Suprapubic skin (tissue), 4 donors: Measurements from ENCODE around the gene TMEM139. TPM values are rescaled to one million over a fixed set of nuclear protein-coding genes. Genes with fewer than 3 reads are reported as not detected.
A peak's percentile ranks its signal among the peaks of the same experiment; 100 is the strongest.

Experiments
- DNase-seq, 2 donors: peaks; one replicate each; pipeline ENCODE4 v3.0.0-alpha.2; 2019; ENCODE audit warnings: low spot score in 2 of 2
- H3K27ac ChIP-seq: fragments of 200-600 bp; sonication (generic); one replicate; pipeline ENCODE4 v1.5.1; 2019
- H3K27me3 ChIP-seq: fragments of 200-600 bp; sonication (generic); one replicate; pipeline ENCODE4 v1.5.1; 2019
- H3K36me3 ChIP-seq: fragments of 200-600 bp; sonication (generic); one replicate; pipeline ENCODE4 v1.5.1; 2019
- H3K4me1 ChIP-seq: fragments of 200-600 bp; sonication (generic); one replicate; pipeline ENCODE4 v1.5.1; 2019
- H3K4me3 ChIP-seq: fragments of 200-600 bp; sonication (generic); one replicate; pipeline ENCODE4 v1.5.1; 2019; ENCODE audit warnings: mild to moderate bottlenecking
- H3K9me3 ChIP-seq: fragments of 200-600 bp; sonication (generic); one replicate; pipeline ENCODE4 v1.5.1; 2019
- EP300 ChIP-seq: sonication (generic); formaldehyde crosslinking; IDR thresholded peaks from one replicate; pipeline ENCODE4 v1.6.1; 2017; ENCODE audit warnings: antibody characterized with exemption
- POLR2A ChIP-seq, 2 donors: fragments of 450-650 bp; IDR thresholded peaks; one replicate each; pipeline ENCODE4 v1.6.1; 2017; ENCODE audit warnings: antibody characterized with exemption in 2 of 2, mild to moderate bottlenecking in 2 of 2, moderate library complexity in 2 of 2
- POLR2AphosphoS5 ChIP-seq, 3 donors: sonication (generic); formaldehyde crosslinking; IDR thresholded peaks; one replicate each; pipeline ENCODE4 v1.6.1; 2017; ENCODE audit warnings: antibody characterized with exemption in 3 of 3
- WGBS: methylation state at CpG from one replicate; pipeline ENCODE4 v1.1.5; 2018; 5-methylcytosine and 5-hydroxymethylcytosine counted together
- total RNA-seq, 4 donors: library from RNA; depleted of rRNA; stranded (reverse); fragments of >200 nt; gene quantifications; one replicate each; pipeline ENCODE4 v1.1.0, GENCODE V29; 2016
- TF ChIP-seq, protein P1 (sequence below), 2 donors: fragments of 200-600 bp in 1 of 2; fragments of 450-650 bp in 1 of 2; sonication (generic) in 1 of 2; IDR thresholded peaks; one replicate each; pipeline ENCODE4 v1.5.1; 2016 to 2019; ENCODE audit warnings: antibody characterized with exemption in 2 of 2, mild to moderate bottlenecking in 1 of 2, moderate library complexity in 1 of 2

The TMEM139 gene
- total RNA-seq, 4 donors from 2014 or later = 3.3 to 11.0 (median 8.1) TPM

DNA sequence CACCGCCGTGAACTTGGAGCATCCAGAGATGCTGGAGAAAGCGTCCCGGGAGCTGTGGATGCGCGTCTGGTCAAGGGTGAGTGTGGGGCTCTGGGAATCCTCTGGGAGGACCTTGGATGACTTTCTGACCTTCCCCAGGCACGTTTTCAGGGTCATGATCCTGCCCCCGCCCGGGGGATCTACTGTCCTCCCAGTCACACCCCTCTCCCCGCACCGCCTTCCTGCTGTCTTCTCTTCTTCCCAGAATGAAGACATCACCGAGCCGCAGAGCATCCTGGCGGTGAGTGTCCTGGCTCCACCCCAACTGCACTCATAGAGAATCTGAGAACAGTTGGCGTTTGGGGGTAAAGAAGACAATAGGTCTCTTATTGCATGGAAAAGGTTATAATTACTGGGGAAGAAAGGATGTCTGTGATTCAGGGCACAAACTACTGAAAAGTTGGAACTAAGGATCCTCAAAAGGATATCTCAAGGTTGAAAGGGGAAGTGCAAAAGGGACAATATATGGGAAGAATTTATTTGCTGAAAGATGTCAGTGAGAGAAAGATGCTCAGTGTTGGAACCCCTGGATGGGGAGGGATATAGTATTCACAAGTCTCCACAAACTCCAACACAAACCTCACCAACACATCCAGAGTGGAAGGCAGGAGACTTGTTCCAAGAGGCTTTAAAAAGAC lies 19.6 kb upstream of the TMEM139 start:
- no peak for TF ChIP-seq POLR2AphosphoS5 (IDR thresholded peaks at IDR 0.05)
- TF ChIP-seq, protein P1, sequence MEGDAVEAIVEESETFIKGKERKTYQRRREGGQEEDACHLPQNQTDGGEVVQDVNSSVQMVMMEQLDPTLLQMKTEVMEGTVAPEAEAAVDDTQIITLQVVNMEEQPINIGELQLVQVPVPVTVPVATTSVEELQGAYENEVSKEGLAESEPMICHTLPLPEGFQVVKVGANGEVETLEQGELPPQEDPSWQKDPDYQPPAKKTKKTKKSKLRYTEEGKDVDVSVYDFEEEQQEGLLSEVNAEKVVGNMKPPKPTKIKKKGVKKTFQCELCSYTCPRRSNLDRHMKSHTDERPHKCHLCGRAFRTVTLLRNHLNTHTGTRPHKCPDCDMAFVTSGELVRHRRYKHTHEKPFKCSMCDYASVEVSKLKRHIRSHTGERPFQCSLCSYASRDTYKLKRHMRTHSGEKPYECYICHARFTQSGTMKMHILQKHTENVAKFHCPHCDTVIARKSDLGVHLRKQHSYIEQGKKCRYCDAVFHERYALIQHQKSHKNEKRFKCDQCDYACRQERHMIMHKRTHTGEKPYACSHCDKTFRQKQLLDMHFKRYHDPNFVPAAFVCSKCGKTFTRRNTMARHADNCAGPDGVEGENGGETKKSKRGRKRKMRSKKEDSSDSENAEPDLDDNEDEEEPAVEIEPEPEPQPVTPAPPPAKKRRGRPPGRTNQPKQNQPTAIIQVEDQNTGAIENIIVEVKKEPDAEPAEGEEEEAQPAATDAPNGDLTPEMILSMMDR (IDR thresholded peaks at IDR 0.05) = no peak
- no peak for TF ChIP-seq POLR2A (IDR thresholded peaks at IDR 0.05)
- TF ChIP-seq EP300 = no peak
- peaks cover 33% of the 10 kb centered on the region for H3K36me3 ChIP-seq
- WGBS = 59% methylated on average over 15 of the region's 15 CpGs
- no peaks in the 10 kb centered on the region for H3K27me3 ChIP-seq
- H3K27ac ChIP-seq = peak overlapping the region; percentile 87
- H3K4me3 ChIP-seq = peak overlapping the region; percentile 88
- peaks cover 19% of the 10 kb centered on the region for H3K4me1 ChIP-seq
- no peak for DNase-seq
- no peaks in the 10 kb centered on the region for H3K9me3 ChIP-seq

DNA sequence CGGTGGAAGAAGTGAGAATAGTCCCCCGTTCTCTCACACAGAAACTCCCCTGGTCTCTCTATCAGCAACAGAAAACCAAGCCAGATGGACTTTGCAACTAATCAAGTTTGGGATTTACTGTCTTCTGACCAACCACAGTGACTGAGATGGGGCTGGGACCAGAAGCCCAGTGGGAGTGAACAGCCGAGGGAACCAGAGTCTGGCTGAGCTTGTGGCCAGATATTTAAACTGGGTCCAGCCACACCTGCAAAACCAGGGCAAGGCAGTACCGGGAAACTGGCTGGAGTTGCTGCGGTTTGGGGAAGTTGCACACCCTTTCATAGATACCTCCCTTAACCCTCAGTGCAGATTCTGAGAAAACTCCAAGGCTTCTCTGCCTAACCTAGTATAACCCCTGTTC lies 15.5 kb upstream of the TMEM139 start:
- Histone ChIP-seq H3K36me3 (peaks cover 36% of the 10 kb centered on the region), H3K4me3 (no peak overlapping the region), H3K9me3 (no peaks in the 10 kb centered on the region), H3K4me1 (peaks cover 10% of the 10 kb centered on the region), H3K27me3 (no peaks in the 10 kb centered on the region), H3K27ac (no peak overlapping the region)
- no peak for DNase-seq
- TF ChIP-seq POLR2A (IDR thresholded peaks at IDR 0.05) (no peak), POLR2AphosphoS5 (IDR thresholded peaks at IDR 0.05) (no peak), EP300 (no peak)
- TF ChIP-seq, protein P1 (IDR thresholded peaks at IDR 0.05) = no peak
- 69% methylated on average over 5 of the region's 5 CpGs for WGBS

DNA sequence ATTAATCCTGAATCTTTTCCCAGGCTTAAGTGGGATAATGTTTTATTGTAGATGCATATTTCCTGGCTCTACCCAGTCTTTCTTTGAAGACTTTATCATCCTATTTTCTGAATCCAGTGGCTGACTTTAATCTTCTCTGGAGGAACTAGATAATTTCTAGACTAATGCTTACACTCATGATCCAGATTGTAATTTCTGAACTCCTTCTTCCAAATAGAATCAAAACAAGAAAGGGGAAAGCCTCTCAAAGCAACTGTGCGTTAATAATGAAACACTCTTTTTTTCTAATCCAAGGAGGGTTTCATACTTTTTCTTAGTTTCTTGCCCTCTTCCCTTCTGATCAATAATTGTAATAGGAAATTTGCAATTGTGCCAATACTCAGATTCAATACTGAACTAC lies 13.5 kb upstream of the TMEM139 start:
- no peak for DNase-seq
- Histone ChIP-seq H3K9me3 (no peaks in the 10 kb centered on the region), H3K27ac (no peak overlapping the region), H3K27me3 (no peaks in the 10 kb centered on the region), H3K36me3 (peaks cover 36% of the 10 kb centered on the region), H3K4me1 (no peaks in the 10 kb centered on the region), H3K4me3 (no peak overlapping the region)
- WGBS = 90% methylated on average over 1 of the region's 1 CpG
- TF ChIP-seq EP300 = no peak
- TF ChIP-seq POLR2A (IDR thresholded peaks at IDR 0.05) = no peak
- no peak for TF ChIP-seq POLR2AphosphoS5 (IDR thresholded peaks at IDR 0.05)
- TF ChIP-seq, protein P1 (IDR thresholded peaks at IDR 0.05) = no peak

DNA sequence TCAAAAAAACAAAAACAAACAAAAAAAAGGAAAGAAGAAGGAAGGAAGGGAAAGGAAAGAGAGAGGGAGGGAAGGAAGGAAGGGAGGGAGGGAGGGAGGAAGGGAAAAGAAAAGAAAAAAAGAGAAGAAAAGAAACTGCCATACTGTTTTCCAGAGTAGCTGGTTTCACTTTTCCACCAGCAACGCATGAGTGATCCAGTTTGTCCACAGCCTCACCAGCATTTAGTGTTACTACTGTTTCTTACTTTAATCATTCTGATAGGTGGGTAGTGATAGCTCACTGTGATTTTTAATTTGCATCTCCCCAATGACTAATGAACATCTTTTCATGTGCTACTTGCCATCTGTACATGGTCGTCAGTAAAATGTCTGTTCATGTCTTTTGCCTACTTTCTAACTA lies 11.9 kb upstream of the TMEM139 start:
- DNase-seq = no peak
- H3K4me3 ChIP-seq = no peak overlapping the region
- H3K9me3 ChIP-seq = no peaks in the 10 kb centered on the region
- TF ChIP-seq POLR2A (IDR thresholded peaks at IDR 0.05) = no peak
- TF ChIP-seq, protein P1 (IDR thresholded peaks at IDR 0.05) = no peak
- peaks cover 25% of the 10 kb centered on the region for H3K36me3 ChIP-seq
- H3K27me3 ChIP-seq = no peaks in the 10 kb centered on the region
- H3K27ac ChIP-seq = no peak overlapping the region
- H3K4me1 ChIP-seq = no peaks in the 10 kb centered on the region
- 93% methylated on average over 2 of the region's 2 CpGs for WGBS

DNA sequence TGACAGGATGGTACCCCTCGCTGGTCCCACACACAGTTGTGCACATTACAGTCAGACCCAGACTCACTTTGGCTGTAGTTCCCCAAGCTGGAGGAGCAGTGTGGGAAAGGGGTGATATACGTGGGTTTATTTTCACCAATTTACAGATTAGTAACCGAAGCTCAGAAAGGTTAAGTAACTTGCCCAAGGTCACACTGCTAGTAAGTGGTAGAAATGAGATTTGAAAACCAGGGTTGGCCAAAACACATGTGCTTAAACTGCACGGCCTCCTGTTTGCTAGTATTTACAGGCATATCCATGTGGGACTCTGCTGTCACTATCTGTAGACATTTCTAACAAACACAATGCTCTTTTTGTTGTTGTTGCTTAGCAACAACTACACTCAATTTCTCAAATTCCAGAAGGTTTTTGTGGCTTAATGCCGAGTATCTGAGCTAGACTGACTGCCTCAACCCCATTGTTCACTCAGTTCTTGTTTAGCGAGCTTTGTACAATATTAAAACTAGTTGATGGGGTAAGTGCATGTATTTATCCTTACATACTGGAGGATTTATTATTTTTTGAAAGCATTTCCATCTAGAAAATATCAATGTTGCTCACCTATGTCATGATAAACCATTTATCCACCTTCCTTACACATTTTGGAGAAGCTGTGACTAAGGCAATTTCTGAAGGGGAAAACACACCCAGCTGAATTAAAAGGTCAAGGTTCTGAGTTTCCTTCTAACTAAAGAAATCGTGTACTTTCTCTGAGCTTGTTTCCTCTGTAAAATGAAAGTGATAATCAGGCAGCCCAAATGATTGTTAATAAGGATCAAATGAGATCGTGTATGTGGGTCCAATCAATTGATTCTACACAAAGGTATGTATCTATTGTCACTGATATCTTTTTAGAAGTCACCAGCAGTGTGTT lies 5.3 kb upstream of the TMEM139 start:
- no peak overlapping the region for H3K4me3 ChIP-seq
- peak overlapping the region; percentile 67 for H3K27ac ChIP-seq
- WGBS = 34% methylated on average over 8 of the region's 8 CpGs
- no peaks in the 10 kb centered on the region for H3K36me3 ChIP-seq
- H3K9me3 ChIP-seq = no peaks in the 10 kb centered on the region
- H3K27me3 ChIP-seq = no peaks in the 10 kb centered on the region
- TF ChIP-seq EP300 = no peak
- TF ChIP-seq POLR2AphosphoS5 (IDR thresholded peaks at IDR 0.05) = no peak
- TF ChIP-seq, protein P1 (IDR thresholded peaks at IDR 0.05) = no peak
- no peak for TF ChIP-seq POLR2A (IDR thresholded peaks at IDR 0.05)
- no peak for DNase-seq
- peaks cover 14% of the 10 kb centered on the region for H3K4me1 ChIP-seq
